Adrenal gland (tissue), 12 donors: Measurements from ENCODE around the gene PCDH12. TPM values are rescaled to one million over a fixed set of nuclear protein-coding genes. Genes with fewer than 3 reads are reported as not detected.
A peak's percentile ranks its signal among the peaks of the same experiment; 100 is the strongest.

ENCODE experiments used
- DNase-seq, 7 donors: peaks; one replicate each; pipeline ENCODE4 v3.0.0-alpha.2; 2019 to 2020
- H3K27ac ChIP-seq, 5 donors: fragments of 200-600 bp; sonication (generic) in 4 of 5; 1 replicate in 3 of 5; 2 replicates in 2 of 5; pipeline versions ENCODE4 v1.5.1 to v1.8.0; 2016 to 2020; ENCODE audit warnings: mild to moderate bottlenecking in 1 of 5
- H3K27me3 ChIP-seq: fragments of 200-600 bp; 2 replicates; pipeline ENCODE4 v1.8.0; 2021
- H3K36me3 ChIP-seq, 2 donors: fragments of 200-600 bp; replicated peaks in 1 of 2; 1 replicate in 1 of 2; 2 replicates in 1 of 2; pipeline versions ENCODE4 v1.5.1 to v1.8.0; 2018 to 2022
- H3K4me1 ChIP-seq, 2 donors: fragments of 200-600 bp; replicated peaks in 1 of 2; 1 replicate in 1 of 2; 2 replicates in 1 of 2; pipeline versions ENCODE4 v1.5.1 to v1.8.0; 2018 to 2021
- H3K4me3 ChIP-seq, 4 donors: fragments of 200-600 bp; sonication (generic) in 3 of 4; one replicate each; pipeline ENCODE4 v1.5.1; 2016 to 2018
- H3K9me3 ChIP-seq, 3 donors: fragments of 200-600 bp; sonication (generic) in 1 of 3; replicated peaks in 1 of 3; 1 replicate in 2 of 3; 2 replicates in 1 of 3; pipeline versions ENCODE4 v1.5.1 to v1.8.0; 2016 to 2021
- POLR2A ChIP-seq, 2 donors: fragments of 450-650 bp; IDR thresholded peaks; one replicate each; pipeline ENCODE4 v1.6.1; 2017; ENCODE audit warnings: antibody characterized with exemption in 2 of 2, mild to moderate bottlenecking in 2 of 2, moderate library complexity in 1 of 2
- WGBS, 4 donors: extraction: QIAGEN DNeasy Blood & Tissue Kit in 2 of 4; methylation state at CpG; one replicate each; pipeline versions ENCODE4 v1.1.5 to v1.1.7; 2013 to 2017; 5-methylcytosine and 5-hydroxymethylcytosine counted together
- intact Hi-C, 2 donors: fragments of 100-400 bp; cut with DNase I; formaldehyde crosslinking; loops; one replicate each; pipeline versions ENCODE4 v1.14.1 to v1.15.0; 2022 to 2023
- polyA plus RNA-seq, 3 donors: library from polyadenylated mRNA; stranded (reverse); fragments of 200-250 nt in 2 of 3; fragments of 350-450 nt in 1 of 3; fragmentation: Illumina TruSeq in 1 of 3; extraction: RNeasy Lipid Tissue Mini Kit (QIAGEN cat#74804) in 1 of 3; gene quantifications; one replicate each; pipeline ENCODE4 v1.2.3, GENCODE V29; 2013 to 2014
- total RNA-seq, 9 donors: library from RNA; depleted of rRNA in 4 of 9; stranded (reverse); fragments of >200 nt in 4 of 9; fragments of 120-200 nt in 1 of 9; fragmentation: NEBNext Ultra II Directional in 1 of 9; extraction: Animal tissue kit (Norgen Biotek cat#: 25700) in 1 of 9; gene quantifications; one replicate each; pipeline versions ENCODE4 v1.1.0 to v1.2.4, GENCODE V29; 2013 to 2023
- TF ChIP-seq, protein P1 (sequence below), 6 experiments: fragments of 450-650 bp in 4 of 6; fragments of 200-600 bp in 2 of 6; sonication (generic) in 1 of 6; IDR thresholded peaks; 1 replicate in 5 of 6; 2 replicates in 1 of 6; pipeline versions ENCODE4 v1.5.1 to v1.8.0; 2016 to 2021; ENCODE audit warnings: antibody characterized with exemption in 6 of 6, mild to moderate bottlenecking in 2 of 6, moderate library complexity in 1 of 6
- donor health status: healthy with polysubstance abuse.
- donor health status: Bipolar disorder and iron deficiency.
- donor health status: DM: yes; HTN: yes; CAD: no.
- donor health status: DM: no; HTN: no; CAD: no.
- donor health status: DM: no; HTN: no; CAD: no.
- donor health status: DM: yes; HTN: yes; CAD: no.

PCDH12 gene
- total and polyA plus RNA-seq, 12 donors: 3.3 to 18.4 (median 11.3) TPM

GRCh38 chr5:141973871-141974595, 16.0 kb upstream of the PCDH12 start:
- no peaks in the 10 kb centered on the region for H3K27me3 ChIP-seq
- intact Hi-C loops: no loop called here
- H3K27ac ChIP-seq: no peak overlapping the region
- 39 to 63% (median 52%) methylated on average over 1 of the region's 1 CpG for WGBS, 4 donors
- H3K36me3 ChIP-seq: peaks cover 0 to 48% of the 10 kb centered on the region in 2 donors
- no peaks in the 10 kb centered on the region for H3K9me3 ChIP-seq
- DNase-seq: no peak
- TF ChIP-seq POLR2A (IDR thresholded peaks at IDR 0.05): no peak
- TF ChIP-seq, protein P1, sequence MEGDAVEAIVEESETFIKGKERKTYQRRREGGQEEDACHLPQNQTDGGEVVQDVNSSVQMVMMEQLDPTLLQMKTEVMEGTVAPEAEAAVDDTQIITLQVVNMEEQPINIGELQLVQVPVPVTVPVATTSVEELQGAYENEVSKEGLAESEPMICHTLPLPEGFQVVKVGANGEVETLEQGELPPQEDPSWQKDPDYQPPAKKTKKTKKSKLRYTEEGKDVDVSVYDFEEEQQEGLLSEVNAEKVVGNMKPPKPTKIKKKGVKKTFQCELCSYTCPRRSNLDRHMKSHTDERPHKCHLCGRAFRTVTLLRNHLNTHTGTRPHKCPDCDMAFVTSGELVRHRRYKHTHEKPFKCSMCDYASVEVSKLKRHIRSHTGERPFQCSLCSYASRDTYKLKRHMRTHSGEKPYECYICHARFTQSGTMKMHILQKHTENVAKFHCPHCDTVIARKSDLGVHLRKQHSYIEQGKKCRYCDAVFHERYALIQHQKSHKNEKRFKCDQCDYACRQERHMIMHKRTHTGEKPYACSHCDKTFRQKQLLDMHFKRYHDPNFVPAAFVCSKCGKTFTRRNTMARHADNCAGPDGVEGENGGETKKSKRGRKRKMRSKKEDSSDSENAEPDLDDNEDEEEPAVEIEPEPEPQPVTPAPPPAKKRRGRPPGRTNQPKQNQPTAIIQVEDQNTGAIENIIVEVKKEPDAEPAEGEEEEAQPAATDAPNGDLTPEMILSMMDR (IDR thresholded peaks at IDR 0.05): no peak
- H3K4me1 ChIP-seq: peaks cover 10 to 52% of the 10 kb centered on the region in 2 donors
- no peak overlapping the region for H3K4me3 ChIP-seq

DNA sequence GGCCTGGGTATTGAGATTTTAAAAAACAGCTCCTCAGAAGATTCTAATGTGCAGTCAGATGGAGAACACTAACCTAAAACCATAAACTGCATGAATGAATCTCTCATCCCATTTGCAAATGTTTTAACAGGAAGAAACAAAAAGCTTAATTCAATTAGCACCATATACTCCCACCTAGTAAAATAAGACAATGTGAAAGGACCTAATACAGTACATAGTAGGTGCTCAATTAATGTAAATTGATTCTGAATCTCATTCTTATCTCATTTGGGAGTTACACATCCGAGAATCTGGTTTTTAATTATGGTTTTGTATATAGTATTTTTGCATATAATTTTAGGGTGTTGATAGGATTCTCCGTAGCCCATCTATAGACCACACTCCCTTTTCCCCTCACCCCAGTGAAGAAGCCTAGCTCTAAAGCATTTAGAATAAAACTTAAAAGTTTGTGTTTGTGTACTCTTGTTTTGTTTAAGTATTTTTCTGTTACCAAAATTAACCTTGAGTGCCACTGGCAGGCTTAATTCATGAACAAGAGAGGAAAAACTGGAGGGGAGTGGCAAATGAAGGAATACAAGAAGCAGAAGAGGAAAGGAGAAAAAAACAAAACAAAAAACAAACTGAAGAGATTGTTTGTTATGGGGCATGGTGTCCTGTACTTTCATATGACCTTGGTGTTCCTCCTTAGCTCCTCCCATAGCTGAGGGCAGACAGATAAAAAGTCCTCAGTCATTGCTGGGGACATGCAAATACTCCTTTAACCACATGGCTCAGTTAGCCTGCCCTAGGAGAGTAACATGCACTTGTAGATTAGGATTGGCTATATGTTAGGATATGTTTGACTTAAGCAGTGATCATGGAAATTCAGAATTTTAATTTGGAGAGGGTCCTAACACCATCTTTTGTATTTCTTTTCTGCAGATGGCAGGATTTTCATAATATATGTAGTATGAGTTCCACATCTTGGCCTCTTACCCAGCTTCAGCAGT, 12.1 kb upstream of the PCDH12 start:
- Histone ChIP-seq H3K36me3 (peaks cover 0 to 27% of the 10 kb centered on the region in 2 donors), H3K9me3 (no peaks in the 10 kb centered on the region), H3K4me1 (peaks cover 10 to 42% of the 10 kb centered on the region in 2 donors), H3K27ac (peak overlapping the region; percentile 88 to 98 (median 96)), H3K27me3 (no peaks in the 10 kb centered on the region), H3K4me3 (peak overlapping the region in 2 of 4 donors; percentile 75 to 91)
- WGBS, 4 donors: 46 to 58% (median 50%) methylated on average over 2 of the region's 2 CpGs
- intact Hi-C loops: no loop called here
- peak in 1 of 2 donors; percentile 46 for TF ChIP-seq POLR2A (IDR thresholded peaks at IDR 0.05)
- TF ChIP-seq, protein P1 (IDR thresholded peaks at IDR 0.05): no peak
- DNase-seq: peak in 2 of 7 donors; percentile 37 to 57

DNA sequence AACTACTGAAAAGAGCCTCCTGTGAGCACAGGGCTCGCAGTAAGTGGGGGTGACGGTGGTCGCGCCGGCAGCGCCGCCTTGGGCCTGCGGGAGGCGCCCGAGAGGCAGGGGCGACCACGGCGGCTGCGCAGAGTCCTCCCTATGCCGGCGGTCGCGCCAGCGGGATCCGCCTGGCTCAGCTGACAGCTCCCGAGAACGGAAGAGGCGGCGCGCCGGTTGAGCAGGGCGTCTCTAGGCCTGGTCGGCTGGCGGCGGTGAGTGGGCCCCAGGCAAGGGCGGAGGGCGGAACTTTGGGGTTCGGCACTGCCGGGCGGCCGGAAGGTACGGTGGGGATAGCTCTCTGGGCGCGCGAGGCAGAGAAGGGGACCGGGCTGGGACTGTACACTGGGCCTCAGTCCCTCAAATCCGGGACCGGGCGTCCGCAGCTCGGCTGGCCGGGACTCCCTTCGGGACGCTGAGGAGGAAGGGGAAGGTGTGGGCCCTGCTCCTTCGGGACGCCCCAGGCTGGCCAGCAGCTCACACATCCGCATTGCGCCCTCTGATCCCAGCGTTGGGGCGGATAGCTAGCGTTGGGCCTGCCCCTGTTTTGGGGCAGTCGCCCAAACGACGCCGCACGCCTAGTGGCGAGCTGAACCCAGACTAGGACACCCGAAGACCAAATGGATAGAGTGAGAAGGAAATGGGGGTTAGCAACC, 11.1 kb upstream of the PCDH12 start, which contains the start of gene RNF14:
RNF14 (plus strand) TSS at position 192 of the 695 bp plus-strand sequence. CDS start 4,484 bp downstream, outside the sequence.
- WGBS, 4 donors: 0 to 2% (median 0%) methylated on average over 20 to 63 of the region's 63 CpGs
- Histone ChIP-seq H3K4me3 (peak within 1 kb of the TSS in 3 of 4 donors; percentile 36 to 91 (median 75)), H3K27ac (peak within 1 kb of the TSS; percentile 88 to 98 (median 96)), H3K36me3 (peaks cover 0 to 18% of the 10 kb centered on the region in 2 donors), H3K9me3 (no peaks in the 10 kb centered on the region), H3K4me1 (peaks cover 10 to 36% of the 10 kb centered on the region in 2 donors), H3K27me3 (no peaks in the 10 kb centered on the region)
- DNase-seq: peak; percentile 92 to 96 (median 95)
- intact Hi-C loops: no loop called here
- peak; percentile 85 to 98 for TF ChIP-seq POLR2A (IDR thresholded peaks at IDR 0.05)
- TF ChIP-seq, protein P1 (IDR thresholded peaks at IDR 0.05): peak; percentile 85 to 98 (median 96)
